ENCODE data around the gene CRYBG2. TPM values are rescaled to one million over a fixed set of nuclear protein-coding genes. Genes with fewer than 3 reads are reported as not detected.
A peak's percentile ranks its signal among the peaks of the same experiment; 100 is the strongest.

The CRYBG2 gene
- polyA plus RNA-seq, 3 donors, result 0.46 to 1.0 (median 0.80) TPM

DNA sequence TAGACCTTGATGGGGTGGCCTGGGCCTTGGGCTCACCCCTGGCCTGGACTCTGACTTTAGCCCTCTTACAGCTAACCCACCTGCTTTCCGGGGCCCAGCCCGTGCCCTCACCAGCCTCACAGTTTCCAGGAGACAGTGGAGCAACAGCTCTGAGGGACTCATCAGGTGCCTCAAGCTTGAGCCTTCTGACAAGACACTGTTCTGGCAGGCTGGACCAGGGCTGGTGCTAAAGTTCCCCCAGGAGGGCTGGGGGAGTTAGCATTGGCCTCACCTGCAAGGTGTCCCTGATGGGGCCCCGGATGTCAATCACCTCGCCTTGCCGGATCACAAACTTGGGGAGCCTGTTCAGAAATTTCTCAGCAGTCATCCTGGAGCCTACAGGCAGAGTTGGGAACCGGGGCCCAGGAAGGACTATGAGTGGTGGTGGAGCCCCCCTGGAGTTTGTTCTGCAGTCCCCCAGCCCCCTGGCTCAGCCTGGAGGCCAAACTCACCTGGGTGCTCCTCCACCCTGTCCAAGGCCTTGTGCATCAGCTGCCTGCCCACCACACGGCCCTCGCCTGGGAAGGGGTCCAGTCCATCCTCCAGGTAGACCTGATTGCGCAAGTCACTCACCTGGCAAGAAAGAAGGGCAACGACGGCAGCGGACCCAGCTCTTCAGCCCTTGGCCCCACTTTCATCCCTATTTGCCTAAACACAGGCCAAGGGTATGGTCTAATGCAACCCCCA is 69.9 kb downstream of the CRYBG2 start:
- DNase-seq (ENCODE audit: low read depth in 3 of 3, low spot score in 2 of 3), result no peak

DNA sequence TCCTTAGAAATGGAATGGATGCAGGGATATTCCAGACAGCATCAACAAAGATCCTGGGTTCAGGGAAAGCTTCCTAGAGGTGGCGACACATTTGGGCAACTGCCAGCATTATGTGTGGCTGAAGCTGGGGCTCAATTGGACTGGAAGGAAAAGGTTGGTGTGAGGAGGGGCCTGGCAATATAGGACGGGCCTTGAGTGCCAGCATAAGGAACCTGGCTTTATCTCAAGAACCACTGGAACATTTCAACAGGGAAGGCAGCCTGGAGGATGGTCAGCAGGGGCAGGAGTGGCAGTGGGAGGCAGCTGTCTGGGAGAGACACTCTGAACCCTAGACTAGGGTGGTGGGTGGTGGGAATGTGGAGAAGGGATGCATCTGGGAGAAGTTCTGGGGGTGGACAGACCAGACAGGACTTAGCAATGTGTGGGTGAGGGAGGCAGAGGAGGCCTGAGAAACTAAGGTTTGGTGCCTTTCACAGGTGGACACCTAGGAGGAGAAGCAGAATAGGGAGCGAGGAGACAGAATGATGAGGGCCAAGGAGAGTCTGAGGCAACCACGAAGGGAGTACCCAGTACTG is 70.6 kb downstream of the CRYBG2 start:
- DNase-seq (ENCODE audit: low read depth in 3 of 3, low spot score in 2 of 3), result no peak

DNA sequence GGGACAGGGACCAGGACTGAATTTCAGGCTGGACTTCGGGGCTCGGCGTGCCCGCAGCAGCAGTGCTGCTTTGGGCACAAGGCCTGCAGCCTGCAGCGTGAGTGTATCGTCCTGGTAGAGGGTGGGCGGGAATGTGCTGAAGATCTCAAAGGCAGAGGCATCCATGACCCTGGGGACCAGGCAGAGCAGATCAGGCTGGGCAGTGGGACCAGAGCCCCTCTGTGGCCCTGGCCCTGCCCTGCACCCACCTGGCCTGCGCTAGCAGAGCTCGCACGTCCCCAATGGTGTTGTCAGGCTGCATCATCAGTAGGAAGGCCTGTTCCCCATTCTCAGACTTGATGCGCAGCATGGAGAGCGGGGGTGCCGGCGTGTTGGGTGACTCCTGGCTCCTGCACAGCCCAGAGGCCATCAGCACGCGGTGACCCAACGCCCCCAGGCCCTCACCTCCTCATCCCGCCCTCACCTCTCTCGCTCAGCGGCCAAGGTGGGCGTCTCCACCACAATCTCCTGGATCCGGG is 71.5 kb downstream of the CRYBG2 start:
- no peak for DNase-seq (ENCODE audit: low read depth in 3 of 3, low spot score in 2 of 3)

DNA sequence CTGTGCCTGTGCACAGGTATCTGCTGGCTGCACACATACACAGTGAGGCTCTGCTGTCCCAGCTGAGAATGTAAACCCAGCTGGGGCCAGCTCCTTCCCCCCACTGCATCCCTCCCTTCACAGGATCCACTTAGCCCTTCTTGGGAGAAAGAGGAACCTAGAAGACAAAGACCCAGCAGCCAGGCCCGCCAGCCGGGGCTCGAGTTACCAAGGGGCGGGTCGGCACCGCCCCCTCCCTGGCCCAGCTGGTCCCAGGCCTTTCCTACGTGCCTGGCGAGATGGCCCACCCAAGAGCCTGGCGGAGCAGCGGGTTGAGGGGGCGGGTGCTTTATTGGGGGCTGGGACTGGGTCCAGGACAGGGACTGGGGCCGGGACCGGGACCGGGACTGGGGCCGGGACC is 72.0 kb downstream of the CRYBG2 start:
- no peak for DNase-seq (ENCODE audit: low read depth in 3 of 3, low spot score in 2 of 3)

DNA sequence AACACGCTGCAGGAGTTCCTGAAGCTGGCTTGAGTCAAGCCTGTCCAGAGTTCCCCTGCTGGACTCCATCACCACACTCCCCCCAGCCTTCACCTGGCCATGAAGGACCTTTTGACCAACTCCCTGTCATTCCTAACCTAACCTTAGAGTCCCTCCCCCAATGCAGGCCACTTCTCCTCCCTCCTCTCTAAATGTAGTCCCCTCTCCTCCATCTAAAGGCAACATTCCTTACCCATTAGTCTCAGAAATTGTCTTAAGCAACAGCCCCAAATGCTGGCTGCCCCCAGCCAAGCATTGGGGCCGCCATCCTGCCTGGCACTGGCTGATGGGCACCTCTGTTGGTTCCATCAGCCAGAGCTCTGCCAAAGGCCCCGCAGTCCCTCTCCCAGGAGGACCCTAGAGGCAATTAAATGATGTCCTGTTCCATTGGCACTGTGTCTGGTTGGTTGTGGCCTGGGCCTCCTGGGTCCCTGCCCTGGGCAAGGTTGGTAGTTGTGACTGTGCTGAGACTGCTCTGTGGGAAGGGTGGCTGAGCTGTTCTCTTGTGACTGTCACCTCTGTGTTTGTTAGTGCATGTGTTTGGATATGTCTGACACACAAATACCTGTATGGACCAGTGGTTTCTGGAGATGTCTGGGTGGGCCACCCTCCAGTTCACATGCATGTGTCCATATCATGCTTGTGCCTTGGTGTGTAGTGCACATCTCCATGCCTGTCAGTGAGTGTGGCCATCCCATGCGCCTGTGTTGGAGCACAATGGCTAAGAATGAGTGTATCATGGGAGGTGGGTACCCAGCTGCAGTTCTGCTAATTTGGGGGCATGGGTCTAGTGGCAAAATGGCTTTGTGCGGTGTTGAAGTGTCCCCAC is 72.6 kb downstream of the CRYBG2 start:
- DNase-seq (ENCODE audit: low read depth in 3 of 3, low spot score in 2 of 3), result no peak

DNA sequence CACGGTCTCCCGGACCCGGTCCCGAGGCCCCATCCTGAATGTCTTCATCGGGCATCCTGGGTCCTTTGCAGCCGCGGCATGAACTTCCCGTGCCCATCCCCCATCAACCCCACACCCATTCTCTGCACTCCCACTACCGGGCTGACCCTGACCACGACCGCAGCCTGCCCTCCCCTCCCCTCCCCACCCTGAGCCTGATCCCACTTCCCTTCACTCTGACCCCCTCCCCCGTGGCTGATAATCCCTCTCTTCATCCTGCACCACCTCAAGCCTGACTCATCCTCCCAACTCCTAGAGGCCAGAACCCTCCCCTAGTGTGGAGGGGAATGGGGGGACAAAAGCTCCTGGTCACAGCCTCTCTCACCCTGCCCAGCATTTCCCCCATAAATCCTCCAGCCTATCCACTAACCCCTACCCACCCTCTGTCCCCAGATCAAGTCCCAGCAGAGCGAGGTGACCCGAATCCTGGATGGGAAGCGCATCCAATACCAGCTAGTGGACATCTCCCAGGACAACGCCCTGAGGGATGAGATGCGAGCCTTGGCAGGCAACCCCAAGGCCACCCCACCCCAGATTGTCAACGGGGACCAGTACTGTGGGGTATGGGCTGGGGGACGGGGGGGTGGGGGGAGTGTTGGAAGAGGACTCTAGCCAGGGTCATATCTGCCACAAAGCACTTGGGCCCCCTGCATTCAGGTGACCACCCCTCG is 73.4 kb downstream of the CRYBG2 start:
- no peak for DNase-seq (ENCODE audit: low read depth in 3 of 3, low spot score in 2 of 3)

DNA sequence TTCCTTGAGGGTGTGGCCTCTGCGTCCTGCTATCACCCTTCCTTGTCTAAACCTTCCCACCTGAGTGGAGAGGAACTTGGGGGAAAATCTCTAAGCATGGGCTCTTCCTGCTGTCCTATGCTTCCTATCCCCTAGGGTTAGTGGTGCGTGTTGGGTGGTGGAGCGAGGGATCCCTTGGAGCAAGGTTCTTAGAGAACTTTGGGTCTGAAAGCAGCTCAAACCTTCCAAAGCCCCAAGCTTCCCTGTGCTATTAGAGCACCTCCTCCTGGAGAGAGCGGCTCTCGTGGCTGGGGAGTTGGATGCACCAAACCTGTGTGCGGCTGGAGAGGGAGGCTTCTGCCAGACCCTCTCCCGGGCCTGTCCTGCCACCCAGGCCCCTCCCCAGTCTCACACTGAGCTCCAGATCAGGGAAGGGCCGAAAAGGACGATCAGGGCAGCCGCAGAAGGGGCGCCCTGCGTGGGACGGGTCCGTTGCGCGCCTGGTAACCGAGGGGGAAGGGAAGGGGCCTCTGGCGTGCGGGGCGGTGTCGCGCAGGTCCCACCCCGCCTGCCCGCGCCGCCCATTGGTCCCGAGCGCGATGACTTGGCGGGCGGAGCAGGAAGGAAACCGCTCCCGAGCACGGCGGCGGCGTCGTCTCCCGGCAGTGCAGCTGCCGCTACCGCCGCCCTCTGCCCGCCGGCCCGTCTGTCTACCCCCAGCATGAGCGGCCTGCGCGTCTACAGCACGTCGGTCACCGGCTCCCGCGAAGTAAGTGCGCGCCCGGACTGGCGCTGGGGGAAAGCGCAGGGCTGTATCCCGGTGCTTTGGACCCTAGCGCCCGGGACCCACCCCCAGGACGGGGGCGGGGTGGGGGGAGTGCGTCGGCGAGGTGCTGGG is 74.2 kb downstream of the CRYBG2 start, which contains the start of gene SH3BGRL3:
Gene SH3BGRL3 (plus strand): TSS at position 631 of the 877 bp plus-strand sequence. CDS start 70 bp downstream, at position 701.
- DNase-seq (ENCODE audit: low read depth in 3 of 3, low spot score in 2 of 3), result peak; percentile 49 to 60 (median 60)

DNA sequence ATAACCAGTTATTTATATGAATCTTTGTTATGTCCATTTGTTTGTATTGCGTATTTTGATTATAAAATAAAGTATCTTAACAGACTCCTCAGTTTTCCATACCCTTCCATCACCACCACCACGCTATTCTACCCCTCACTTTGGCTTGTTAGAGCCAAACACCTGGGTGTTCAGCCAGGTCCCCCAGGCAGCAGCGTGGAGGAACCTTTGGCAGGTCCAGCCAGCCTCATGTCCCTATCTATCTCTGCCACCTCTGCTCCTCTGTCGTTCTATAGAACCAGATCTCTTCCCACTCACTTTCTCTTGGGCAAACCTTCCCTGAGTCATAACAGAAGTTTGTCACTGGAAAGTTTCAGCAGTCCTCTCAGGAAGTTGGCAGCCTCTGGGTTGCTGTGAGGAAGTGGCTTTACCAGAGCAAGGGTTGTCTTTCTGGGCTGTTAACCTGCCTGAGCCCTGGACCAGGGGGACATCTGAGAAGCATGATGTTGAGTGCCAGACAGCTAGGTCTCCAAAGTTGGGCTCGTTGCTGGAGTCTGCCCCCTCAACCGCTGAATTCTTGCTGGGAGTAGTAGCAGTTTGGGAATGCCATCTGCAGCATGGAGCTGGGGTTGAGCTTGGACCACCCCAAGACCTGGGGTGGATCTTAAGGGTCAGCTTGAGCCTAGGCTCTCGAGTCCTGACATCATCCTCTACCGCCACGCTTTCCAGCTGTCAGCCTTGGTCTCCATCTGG is 75.0 kb downstream of the CRYBG2 start:
- DNase-seq (ENCODE audit: low read depth in 3 of 3, low spot score in 2 of 3), result no peak

DNA sequence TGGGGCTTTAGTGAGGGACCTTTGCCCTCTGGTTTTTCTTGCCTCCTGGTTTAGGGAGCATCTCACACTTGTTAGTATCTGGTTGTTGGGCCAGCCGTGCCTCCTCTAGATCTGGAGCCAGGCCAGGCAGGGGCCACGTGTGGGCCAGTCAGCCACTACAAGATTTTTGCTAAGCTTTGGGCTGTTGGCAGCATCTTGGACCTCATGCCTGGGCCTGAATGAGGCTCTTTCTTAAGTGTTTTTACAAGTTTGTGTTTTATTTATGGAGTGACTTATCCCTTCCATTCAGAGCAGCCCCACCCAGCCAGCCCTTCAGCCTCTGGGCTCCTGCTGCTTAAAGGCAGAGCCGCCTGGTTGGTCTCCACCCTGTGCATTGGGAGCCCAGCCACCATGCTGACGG is 75.6 kb downstream of the CRYBG2 start:
- no peak for DNase-seq (ENCODE audit: low read depth in 3 of 3, low spot score in 2 of 3)

DNA sequence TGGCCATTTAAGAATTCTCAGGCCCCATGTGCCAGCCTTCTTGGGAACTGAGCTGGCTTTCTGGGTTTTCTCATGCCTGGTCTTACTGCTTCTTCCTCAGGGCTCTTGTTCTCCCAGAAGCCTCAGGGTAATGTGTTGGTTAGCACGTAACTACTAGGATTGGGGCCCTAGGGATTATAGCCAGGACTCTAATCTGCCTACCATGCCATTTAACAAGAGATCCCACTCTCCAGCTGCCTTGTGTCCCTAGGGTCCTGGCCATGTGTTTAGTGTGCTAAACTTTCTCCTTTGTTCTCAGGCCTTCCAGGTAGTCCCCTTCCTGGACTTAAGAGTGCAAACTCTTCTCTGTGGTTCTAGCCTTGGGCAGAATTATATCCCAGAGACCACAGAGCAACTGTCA is 76.2 kb downstream of the CRYBG2 start:
- no peak for DNase-seq (ENCODE audit: low read depth in 3 of 3, low spot score in 2 of 3)

DNA sequence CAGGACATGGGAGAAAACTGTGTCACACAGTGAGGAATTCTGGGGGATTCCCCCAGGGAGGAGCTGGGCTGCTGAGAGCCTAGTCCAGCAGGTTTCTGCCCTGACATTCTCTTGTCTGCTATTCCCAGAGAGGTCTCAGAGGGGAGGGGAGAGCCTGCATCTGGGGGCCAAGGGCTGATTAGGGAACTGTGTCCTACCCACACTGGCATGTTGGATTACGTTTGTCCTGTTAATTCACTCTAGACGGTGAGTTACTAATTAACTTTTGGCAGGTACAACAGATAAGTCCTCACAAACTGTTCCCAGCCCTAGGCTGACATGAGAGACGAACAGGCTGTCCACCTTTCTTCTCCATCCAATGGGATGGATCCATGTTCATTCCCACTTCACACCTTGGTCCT is 76.7 kb downstream of the CRYBG2 start:
- no peak for DNase-seq (ENCODE audit: low read depth in 3 of 3, low spot score in 2 of 3)

DNA sequence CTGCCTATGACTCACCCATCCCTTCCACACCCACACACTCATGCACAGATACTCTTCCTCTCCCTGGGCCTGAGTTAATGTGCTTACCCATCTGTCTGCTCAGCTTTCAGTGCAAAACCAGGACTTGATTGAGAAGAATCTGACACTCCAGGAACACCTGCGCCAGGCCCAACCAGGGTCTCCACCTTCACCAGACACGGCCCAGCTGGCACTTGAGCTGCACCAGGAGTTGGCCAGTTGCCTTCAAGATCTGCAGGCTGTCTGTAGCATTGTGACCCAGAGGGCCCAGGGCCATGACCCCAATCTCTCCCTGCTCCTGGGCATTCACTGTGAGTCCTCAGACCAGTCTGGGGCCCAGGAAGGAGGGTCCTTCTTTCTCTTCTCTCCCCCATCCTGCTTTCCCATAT is 77.5 kb downstream of the CRYBG2 start:
- no peak for DNase-seq (ENCODE audit: low read depth in 3 of 3, low spot score in 2 of 3)

DNA sequence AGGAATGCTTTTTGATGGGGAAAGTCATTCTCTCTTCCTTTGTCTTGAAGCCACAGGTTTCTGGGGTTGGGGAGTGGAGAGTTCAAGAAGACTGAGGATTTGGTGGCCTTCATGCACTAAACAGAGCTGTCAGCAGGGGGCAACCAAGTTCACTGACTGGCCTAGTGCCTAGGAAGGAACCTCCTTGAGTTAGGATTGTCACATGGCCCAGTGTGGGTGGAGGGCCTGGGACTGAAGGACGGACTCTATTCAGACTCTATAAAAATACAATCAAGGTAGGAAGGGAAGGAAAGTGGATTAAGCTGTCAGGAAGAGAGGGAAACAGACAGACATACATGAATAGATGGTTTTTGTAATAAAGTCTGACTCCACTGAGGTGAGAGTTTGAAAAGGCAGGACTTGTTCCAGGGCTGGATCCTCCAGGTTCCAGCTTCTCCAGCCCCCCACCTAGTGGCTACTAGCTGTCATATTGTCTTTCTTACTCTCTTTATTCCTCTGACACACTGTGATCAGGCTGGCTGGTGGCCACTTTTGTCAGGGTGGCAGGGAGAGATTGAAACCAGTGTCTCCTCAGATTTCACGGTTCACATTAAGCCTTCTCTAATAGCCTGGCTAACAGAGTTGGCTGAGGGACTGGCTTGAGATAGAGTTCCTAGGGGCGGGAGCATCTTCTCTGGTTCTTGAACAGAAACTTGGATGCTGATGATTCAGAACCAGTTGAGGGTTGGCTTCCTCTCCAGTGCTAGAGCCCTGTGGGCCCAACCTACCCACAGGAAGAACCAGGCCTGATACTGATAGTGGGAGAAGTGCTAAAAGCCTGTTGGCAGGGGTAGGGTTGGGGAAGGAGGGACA is 78.1 kb downstream of the CRYBG2 start:
- DNase-seq (ENCODE audit: low read depth in 3 of 3, low spot score in 2 of 3), result peak; percentile 39 to 53 (median 49)

DNA sequence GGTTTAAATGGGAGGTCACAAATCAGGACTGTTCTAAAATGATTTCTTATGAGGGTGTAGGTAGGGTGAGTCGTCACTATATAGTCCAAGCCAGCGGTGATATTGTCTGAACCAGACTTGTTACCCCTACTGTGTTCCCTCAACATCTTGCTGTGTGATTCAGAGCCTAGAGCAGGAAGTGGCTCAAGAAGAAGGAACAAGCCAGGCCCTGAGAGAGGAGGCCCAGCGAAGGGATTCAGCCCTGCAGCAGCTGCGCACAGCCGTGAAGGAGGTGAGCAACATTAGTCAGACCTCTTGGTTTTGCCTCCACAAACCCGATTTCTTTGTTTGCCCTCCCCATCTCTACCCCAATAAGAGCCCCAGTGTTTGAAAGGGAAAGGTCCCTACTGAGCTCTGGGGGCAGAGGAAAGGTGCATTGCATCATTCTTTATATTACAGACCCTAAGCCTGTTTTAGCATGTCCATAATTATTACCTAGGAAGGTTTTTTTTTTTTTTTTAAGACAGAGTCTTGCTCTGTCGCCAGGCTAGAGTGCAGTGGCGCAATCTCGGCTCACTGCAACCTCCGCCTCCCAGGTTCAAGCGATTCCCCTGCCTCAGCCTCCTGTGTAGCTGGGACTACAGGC is 79.0 kb downstream of the CRYBG2 start:
- DNase-seq (ENCODE audit: low read depth in 3 of 3, low spot score in 2 of 3), result no peak
